ENCODE data around the gene AP3M1.
"Not testable (repeated sequence)": the region's sequence is repeated elsewhere in the genome, so short reads cannot be mapped to it uniquely, and the experiment has no call there.

AP3M1 gene

DNA sequence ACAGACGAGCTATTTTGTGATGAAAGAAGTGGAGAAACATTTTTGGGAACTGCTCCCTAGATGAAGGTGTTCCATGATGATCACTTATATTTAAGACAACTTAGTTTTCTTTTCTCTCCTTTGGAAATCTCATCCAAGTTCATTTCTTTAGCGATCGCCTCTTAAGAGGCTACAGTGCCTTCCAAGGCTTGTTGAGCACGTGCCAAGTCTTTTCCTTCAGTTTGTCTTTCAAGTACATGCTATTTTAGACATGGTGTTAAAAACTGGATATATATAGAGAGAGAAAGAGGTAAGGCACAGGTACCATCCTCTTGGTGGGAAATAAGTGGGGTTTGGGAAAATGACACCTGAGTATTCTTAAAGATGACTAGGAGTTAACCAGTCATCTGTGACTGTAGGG, 3.0 kb upstream of the AP3M1 start:
- H3K4me3 ChIP-seq (ENCODE audit: low read depth, low read length), result no peak overlapping the region
- TF ChIP-seq, protein P1, sequence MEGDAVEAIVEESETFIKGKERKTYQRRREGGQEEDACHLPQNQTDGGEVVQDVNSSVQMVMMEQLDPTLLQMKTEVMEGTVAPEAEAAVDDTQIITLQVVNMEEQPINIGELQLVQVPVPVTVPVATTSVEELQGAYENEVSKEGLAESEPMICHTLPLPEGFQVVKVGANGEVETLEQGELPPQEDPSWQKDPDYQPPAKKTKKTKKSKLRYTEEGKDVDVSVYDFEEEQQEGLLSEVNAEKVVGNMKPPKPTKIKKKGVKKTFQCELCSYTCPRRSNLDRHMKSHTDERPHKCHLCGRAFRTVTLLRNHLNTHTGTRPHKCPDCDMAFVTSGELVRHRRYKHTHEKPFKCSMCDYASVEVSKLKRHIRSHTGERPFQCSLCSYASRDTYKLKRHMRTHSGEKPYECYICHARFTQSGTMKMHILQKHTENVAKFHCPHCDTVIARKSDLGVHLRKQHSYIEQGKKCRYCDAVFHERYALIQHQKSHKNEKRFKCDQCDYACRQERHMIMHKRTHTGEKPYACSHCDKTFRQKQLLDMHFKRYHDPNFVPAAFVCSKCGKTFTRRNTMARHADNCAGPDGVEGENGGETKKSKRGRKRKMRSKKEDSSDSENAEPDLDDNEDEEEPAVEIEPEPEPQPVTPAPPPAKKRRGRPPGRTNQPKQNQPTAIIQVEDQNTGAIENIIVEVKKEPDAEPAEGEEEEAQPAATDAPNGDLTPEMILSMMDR (IDR thresholded peaks at IDR 0.05; ENCODE audit: low read depth, low read length), result no peak
- H3K36me3 ChIP-seq, result no peaks in the 10 kb centered on the region
- no peak for DNase-seq
- no peaks in the 10 kb centered on the region for H3K9me3 ChIP-seq
- H3K4me1 ChIP-seq, result peaks cover 3% of the 10 kb centered on the region
- no peaks in the 10 kb centered on the region for H3K27me3 ChIP-seq

GRCh38 chr10:74153123-74153522, 2.5 kb upstream of the AP3M1 start:
- no peaks in the 10 kb centered on the region for H3K27me3 ChIP-seq
- TF ChIP-seq, protein P1 (IDR thresholded peaks at IDR 0.05; ENCODE audit: low read depth, low read length), result peak; percentile 38
- H3K9me3 ChIP-seq, result no peaks in the 10 kb centered on the region
- DNase-seq, result no peak
- H3K4me1 ChIP-seq, result peaks cover 3% of the 10 kb centered on the region
- peaks cover 3% of the 10 kb centered on the region; the same call in 1 of the 2 replicates for H3K36me3 ChIP-seq
- H3K4me3 ChIP-seq (ENCODE audit: low read depth, low read length), result no peak overlapping the region

DNA sequence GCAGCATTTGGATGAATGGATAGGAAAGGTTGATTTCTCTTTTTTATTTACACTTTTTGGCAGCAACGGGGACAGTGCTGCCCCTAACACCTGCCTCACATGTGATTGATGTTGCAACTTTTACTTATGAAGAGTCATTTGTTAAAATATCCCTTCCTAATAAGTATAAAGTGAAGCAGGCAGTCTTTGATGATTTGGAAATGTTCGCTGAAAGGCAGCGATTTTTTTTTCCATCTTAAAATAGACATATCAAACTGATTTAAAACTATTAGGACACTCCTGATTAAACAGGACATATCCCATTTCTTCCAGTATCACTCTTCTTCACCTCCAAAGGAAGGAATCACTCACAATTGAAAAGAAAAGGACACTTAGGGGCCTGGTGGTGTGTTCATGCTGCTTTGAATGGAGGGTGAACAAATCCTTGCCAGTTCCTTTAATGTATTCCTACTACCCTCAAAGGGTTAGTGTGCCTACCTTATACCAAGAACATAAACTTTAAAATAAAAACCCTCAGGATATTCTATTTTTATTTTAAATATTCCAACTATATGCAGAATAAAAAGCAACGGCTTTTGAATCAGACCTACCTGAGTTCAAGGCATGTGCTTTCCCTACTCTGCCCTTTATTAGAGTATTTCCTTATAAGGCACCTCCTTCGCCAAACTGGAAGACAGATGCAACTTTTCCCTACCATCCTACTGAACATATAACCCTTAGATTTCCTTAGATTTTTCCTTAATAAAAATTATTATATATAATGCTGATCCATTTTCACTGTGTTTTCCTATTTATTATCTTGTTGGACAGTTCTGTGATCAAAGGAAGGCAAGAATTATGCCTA, 1.5 kb upstream of the AP3M1 start:
- H3K4me1 ChIP-seq, result peaks cover 3% of the 10 kb centered on the region
- TF ChIP-seq, protein P1 (IDR thresholded peaks at IDR 0.05; ENCODE audit: low read depth, low read length), result no peak
- no peaks in the 10 kb centered on the region for H3K9me3 ChIP-seq
- no peaks in the 10 kb centered on the region for H3K27me3 ChIP-seq
- H3K4me3 ChIP-seq (ENCODE audit: low read depth, low read length), result peak overlapping the region; percentile 73
- peaks cover 8% of the 10 kb centered on the region; the same call in 1 of the 2 replicates for H3K36me3 ChIP-seq
- no peak for DNase-seq

- H3K36me3 ChIP-seq, result peaks cover 9% of the 10 kb centered on the region; the same call in 1 of the 2 replicates
- no peaks in the 10 kb centered on the region for H3K9me3 ChIP-seq
- peak; percentile 100 for DNase-seq
- H3K4me1 ChIP-seq, result peaks cover 3% of the 10 kb centered on the region
- TF ChIP-seq, protein P1 (IDR thresholded peaks at IDR 0.05; ENCODE audit: low read depth, low read length), result peak; percentile 13; the same call in 1 of the 2 replicates
- H3K27me3 ChIP-seq, result no peaks in the 10 kb centered on the region
- peak within 1 kb of the TSS; percentile 73 for H3K4me3 ChIP-seq (ENCODE audit: low read depth, low read length)
Measured at GRCh38 chr10:74150990-74151878, 606 bp upstream of the AP3M1 start, which contains the start of gene ADK. ADK (plus strand) TSS chr10:74151221; CDS start chr10:74151279, 58 bp downstream.

- not testable (repeated sequence) for H3K4me1 ChIP-seq; H3K27me3 ChIP-seq; H3K4me3 ChIP-seq (ENCODE audit: low read depth, low read length); DNase-seq; H3K9me3 ChIP-seq
- H3K36me3 ChIP-seq, result peaks cover 12% of the 10 kb centered on the region
Measured at GRCh38 chr10:74146980-74147379, 3.6 kb downstream of the AP3M1 start.

DNA sequence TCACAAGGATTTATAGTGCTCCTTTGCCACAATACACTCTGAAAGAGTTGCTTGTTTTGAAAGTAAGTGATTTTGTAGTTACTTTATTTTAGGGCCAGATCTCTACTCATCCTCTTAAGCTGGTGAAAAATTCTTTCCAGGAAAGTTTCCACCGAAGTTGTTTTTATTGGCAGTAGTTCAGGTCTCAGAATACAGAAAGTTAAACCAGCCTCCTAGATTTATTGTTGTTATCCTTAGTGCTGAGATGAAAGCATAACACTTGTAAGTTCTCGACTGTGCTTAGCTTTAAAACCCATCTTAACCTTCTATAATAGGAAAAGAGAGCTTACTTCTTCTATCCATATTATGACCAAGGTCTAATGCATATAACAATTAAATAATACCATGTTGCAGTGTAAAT, 5.5 kb downstream of the AP3M1 start:
- Histone ChIP-seq H3K4me1 (peaks cover 3% of the 10 kb centered on the region; the same call in 1 of the 2 replicates), H3K4me3 (ENCODE audit: low read depth, low read length) (no peak overlapping the region), H3K27me3 (no peaks in the 10 kb centered on the region), H3K9me3 (no peaks in the 10 kb centered on the region), H3K36me3 (peaks cover 12% of the 10 kb centered on the region)
- TF ChIP-seq, protein P1 (IDR thresholded peaks at IDR 0.05; ENCODE audit: low read depth, low read length), result no peak
- DNase-seq, result no peak
